Body of pancreas (tissue), 4 donors: ENCODE measurements around the gene PCDHB16. TPM values are rescaled to one million over a fixed set of nuclear protein-coding genes. Genes with fewer than 3 reads are reported as not detected.
A peak's percentile ranks its signal among the peaks of the same experiment; 100 is the strongest.
"Not testable (repeated sequence)": the region's sequence is repeated elsewhere in the genome, so short reads cannot be mapped to it uniquely, and the experiment has no call there.

Experiments
- ATAC-seq: fragments of 150-250 bp; one replicate; pipeline ENCODE4 v1.9.1; 2016
- DNase-seq, 4 donors: peaks; one replicate each; pipeline ENCODE4 v3.0.0-alpha.2; 2019
- H3K27ac ChIP-seq, 4 donors: fragments of 200-600 bp; sonication (generic); 1 replicate in 3 of 4; 2 replicates in 1 of 4; pipeline versions ENCODE4 v1.5.1 to v1.6.1; 2016 to 2019; ENCODE audit warnings: mild to moderate bottlenecking in 1 of 4, mixed read lengths in 1 of 4, moderate library complexity in 1 of 4
- H3K27me3 ChIP-seq, 2 donors: fragments of 200-600 bp; sonication (generic); one replicate each; pipeline ENCODE4 v1.6.0; 2016; ENCODE audit warnings: mild to moderate bottlenecking in 1 of 2
- H3K36me3 ChIP-seq, 2 donors: fragments of 200-600 bp; sonication (generic); replicated peaks in 1 of 2; 2 replicates each; pipeline ENCODE4 v1.5.1; 2016; ENCODE audit warnings: low read depth in 2 of 2; ENCODE audit not compliant: insufficient read depth in 1 of 2
- H3K4me1 ChIP-seq: fragments of 200-600 bp; sonication (generic); one replicate; pipeline ENCODE4 v1.6.0; 2016
- H3K4me3 ChIP-seq, 2 donors: fragments of 200-600 bp; sonication (generic); 1 replicate in 1 of 2; 2 replicates in 1 of 2; pipeline ENCODE4 v1.5.1; 2016 to 2019
- H3K9me3 ChIP-seq, 3 donors: fragments of 200-600 bp; sonication (generic); 1 replicate in 2 of 3; 2 replicates in 1 of 3; pipeline ENCODE4 v1.5.1; 2016
- POLR2A ChIP-seq, 3 donors: fragments of 450-650 bp; IDR thresholded peaks; one replicate each; pipeline ENCODE4 v1.6.1; 2016; ENCODE audit warnings: antibody characterized with exemption in 3 of 3, mild to moderate bottlenecking in 2 of 3
- WGBS, 2 donors: methylation state at CpG; one replicate each; pipeline ENCODE4 v1.1.5; 2017; 5-methylcytosine and 5-hydroxymethylcytosine counted together
- intact Hi-C: fragments of 100-400 bp; cut with DNase I; formaldehyde crosslinking; loops from one replicate; pipeline ENCODE4 v1.15.1; 2023
- total RNA-seq, 2 donors: library from RNA; depleted of rRNA; stranded (reverse); fragments of >200 nt; gene quantifications; one replicate each; pipeline ENCODE4 v1.1.0, GENCODE V29; 2016
- TF ChIP-seq, protein P1 (sequence below), 7 experiments: fragments of 450-650 bp in 4 of 7; fragments of 200-600 bp in 3 of 7; sonication (generic) in 3 of 7; IDR thresholded peaks; one replicate each; pipeline ENCODE4 v1.5.1; 2016 to 2019; ENCODE audit warnings: antibody characterized with exemption in 7 of 7

PCDHB16 gene
- 1 to 10 TPM; 2.1 to 4.6 TPM for total RNA-seq

GRCh38 chr5:141182248-141182647 is at the start of gene PCDHB16:
Gene PCDHB16, plus strand, starts transcription at chr5:141182387. Its CDS starts 173 bp downstream, at chr5:141182560.
- peak in 1 of 3 donors; percentile 20 for TF ChIP-seq POLR2A (IDR thresholded peaks at IDR 0.05)
- TF ChIP-seq, protein P1, sequence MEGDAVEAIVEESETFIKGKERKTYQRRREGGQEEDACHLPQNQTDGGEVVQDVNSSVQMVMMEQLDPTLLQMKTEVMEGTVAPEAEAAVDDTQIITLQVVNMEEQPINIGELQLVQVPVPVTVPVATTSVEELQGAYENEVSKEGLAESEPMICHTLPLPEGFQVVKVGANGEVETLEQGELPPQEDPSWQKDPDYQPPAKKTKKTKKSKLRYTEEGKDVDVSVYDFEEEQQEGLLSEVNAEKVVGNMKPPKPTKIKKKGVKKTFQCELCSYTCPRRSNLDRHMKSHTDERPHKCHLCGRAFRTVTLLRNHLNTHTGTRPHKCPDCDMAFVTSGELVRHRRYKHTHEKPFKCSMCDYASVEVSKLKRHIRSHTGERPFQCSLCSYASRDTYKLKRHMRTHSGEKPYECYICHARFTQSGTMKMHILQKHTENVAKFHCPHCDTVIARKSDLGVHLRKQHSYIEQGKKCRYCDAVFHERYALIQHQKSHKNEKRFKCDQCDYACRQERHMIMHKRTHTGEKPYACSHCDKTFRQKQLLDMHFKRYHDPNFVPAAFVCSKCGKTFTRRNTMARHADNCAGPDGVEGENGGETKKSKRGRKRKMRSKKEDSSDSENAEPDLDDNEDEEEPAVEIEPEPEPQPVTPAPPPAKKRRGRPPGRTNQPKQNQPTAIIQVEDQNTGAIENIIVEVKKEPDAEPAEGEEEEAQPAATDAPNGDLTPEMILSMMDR (IDR thresholded peaks at IDR 0.05) = peak in 5 of 7 experiments; percentile 21 to 57 (median 41)
- H3K27me3 ChIP-seq = no peaks in the 10 kb centered on the region
- WGBS, 2 donors = 6 to 11% methylated on average over 13 of the region's 13 CpGs
- DNase-seq (peak; percentile 59 to 71 (median 61)), ATAC-seq (peak; percentile 40)
- no peak within 1 kb of the TSS for H3K27ac ChIP-seq
- H3K36me3 ChIP-seq = no peaks in the 10 kb centered on the region
- H3K4me3 ChIP-seq = no peak within 1 kb of the TSS
- H3K4me1 ChIP-seq = no peaks in the 10 kb centered on the region
- peaks cover 0 to 42% (median 0%) of the 10 kb centered on the region in 3 donors for H3K9me3 ChIP-seq
- intact Hi-C loops = no loop called here

DNA sequence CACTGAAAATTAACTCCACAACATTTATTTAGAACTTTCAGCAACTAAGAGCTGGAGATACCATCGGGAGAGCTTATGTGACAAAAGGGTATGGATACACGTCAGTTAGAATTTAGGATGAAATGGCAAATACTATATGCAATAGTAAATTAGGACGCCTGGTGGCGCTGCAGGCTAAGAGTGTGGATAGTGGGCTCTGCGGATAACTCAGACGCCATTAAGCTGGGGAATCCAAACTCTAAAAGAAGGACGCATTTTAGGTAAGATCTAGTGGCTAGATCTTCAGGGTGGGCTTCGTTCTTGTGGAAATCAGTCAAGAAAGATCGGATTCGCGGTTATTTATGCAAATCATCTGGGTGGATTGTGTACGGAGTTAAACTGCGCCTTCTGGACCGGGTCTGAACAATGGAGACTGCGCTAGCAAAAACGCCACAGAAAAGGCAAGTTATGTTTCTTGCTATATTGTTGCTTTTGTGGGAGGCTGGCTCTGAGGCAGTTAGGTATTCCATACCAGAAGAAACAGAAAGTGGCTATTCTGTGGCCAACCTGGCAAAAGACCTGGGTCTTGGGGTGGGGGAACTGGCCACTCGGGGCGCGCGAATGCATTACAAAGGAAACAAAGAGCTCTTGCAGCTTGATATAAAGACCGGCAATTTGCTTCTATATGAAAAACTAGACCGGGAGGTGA is 47.0 kb upstream of the PCDHB16 start, which contains the start of gene PCDHB5:
Gene PCDHB5 (plus strand): TSS at position 177 of the 688 bp plus-strand sequence. CDS start 229 bp downstream, at position 406.
- Histone ChIP-seq H3K9me3 (peaks cover 0 to 37% (median 0%) of the 10 kb centered on the region in 3 donors), H3K27me3 (no peaks in the 10 kb centered on the region), H3K4me1 (peaks cover 5% of the 10 kb centered on the region), H3K4me3 (peak within 1 kb of the TSS in 1 of 2 donors; percentile 40), H3K36me3 (no peaks in the 10 kb centered on the region), H3K27ac (peak within 1 kb of the TSS in 3 of 4 donors; percentile 19 to 69 (median 27))
- intact Hi-C loops = no loop called here
- TF ChIP-seq, protein P1 (IDR thresholded peaks at IDR 0.05) = peak in 6 of 7 experiments; percentile 18 to 67 (median 56)
- TF ChIP-seq POLR2A (IDR thresholded peaks at IDR 0.05) = no peak
- peak; percentile 73 for ATAC-seq
- peak; percentile 46 to 71 (median 65) for DNase-seq
- WGBS, 2 donors = 12 to 15% methylated on average over 22 of the region's 22 CpGs

GRCh38 chr5:141135718-141136266 is 46.4 kb upstream of the PCDHB16 start:
- Histone ChIP-seq H3K9me3 (peaks cover 0 to 37% (median 0%) of the 10 kb centered on the region in 3 donors), H3K27me3 (no peaks in the 10 kb centered on the region), H3K27ac (peak overlapping the region in 2 of 4 donors; percentile 19 to 69), H3K4me1 (peaks cover 5% of the 10 kb centered on the region), H3K4me3 (peak overlapping the region in 1 of 2 donors; percentile 40), H3K36me3 (no peaks in the 10 kb centered on the region)
- ATAC-seq (no peak), DNase-seq (no peak)
- WGBS, 2 donors = 33 to 54% methylated on average over 19 of the region's 19 CpGs
- TF ChIP-seq, protein P1 (IDR thresholded peaks at IDR 0.05) = no peak
- TF ChIP-seq POLR2A (IDR thresholded peaks at IDR 0.05) = no peak
- intact Hi-C loops = no loop called here

GRCh38 chr5:141137346-141137745 is 44.8 kb upstream of the PCDHB16 start:
- H3K4me1 ChIP-seq, DNase-seq, intact Hi-C loops, ATAC-seq, H3K36me3 ChIP-seq, H3K27ac ChIP-seq, H3K27me3 ChIP-seq, H3K4me3 ChIP-seq: not testable (repeated sequence)
- 38 to 69% methylated on average over 13 to 30 of the region's 34 CpGs for WGBS, 2 donors
- peaks cover 0 to 37% (median 0%) of the 10 kb centered on the region in 3 donors for H3K9me3 ChIP-seq

GRCh38 chr5:141149812-141150211 is 32.4 kb upstream of the PCDHB16 start, which contains the start of gene PCDHB6:
Gene PCDHB6, plus strand, starts transcription at chr5:141150057. Its CDS starts 201 bp downstream, at chr5:141150258.
- Histone ChIP-seq H3K9me3 (peaks cover 0 to 30% (median 4%) of the 10 kb centered on the region in 3 donors), H3K36me3 (no peaks in the 10 kb centered on the region), H3K4me3 (no peak within 1 kb of the TSS), H3K27me3 (no peaks in the 10 kb centered on the region), H3K4me1 (no peaks in the 10 kb centered on the region), H3K27ac (no peak within 1 kb of the TSS)
- no peak for TF ChIP-seq POLR2A (IDR thresholded peaks at IDR 0.05)
- TF ChIP-seq, protein P1 (IDR thresholded peaks at IDR 0.05) = no peak
- intact Hi-C loops = no loop called here
- WGBS, 2 donors = 7 to 21% methylated on average over 18 of the region's 18 CpGs
- DNase-seq (no peak), ATAC-seq (no peak)
